Choroid plexus epithelial cell (primary cell): Measurements from ENCODE around the gene FBXL17.

ENCODE experiments used
- DNase-seq: peaks from one replicate; pipeline ENCODE4 v3.0.0-alpha.2; 2010; ENCODE audit warnings: low read depth
- H3K4me3 ChIP-seq: 2 replicates; pipeline ENCODE4 v1.5.1; 2011; ENCODE audit warnings: low read depth, mild to moderate bottlenecking, control low read depth, low read length, moderate library complexity
- TF ChIP-seq, protein P1 (sequence below): conservative IDR thresholded peaks from 2 replicates; pipeline ENCODE4 v1.5.1; 2011; ENCODE audit warnings: low read depth, mild to moderate bottlenecking, control low read depth, inconsistent platforms, low read length, moderate library complexity

The FBXL17 gene

DNA sequence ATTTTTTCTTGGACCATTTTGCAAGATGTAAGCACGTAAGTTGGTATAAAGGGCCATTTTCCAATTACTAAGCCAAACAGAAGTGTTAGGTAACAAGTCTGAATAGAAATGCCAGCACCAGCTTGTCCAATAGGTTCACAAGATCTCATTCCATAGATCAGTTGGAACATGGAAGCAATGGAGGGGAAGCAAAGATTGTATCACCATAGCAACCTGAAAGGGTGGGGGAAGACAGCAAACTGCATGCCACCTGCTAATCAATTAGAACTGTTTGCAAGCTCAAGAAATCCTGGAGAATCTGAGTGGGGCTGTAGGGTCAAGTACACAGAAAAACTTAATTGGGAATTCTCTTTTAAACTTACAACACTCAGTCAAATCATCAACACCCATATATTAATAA, 446.3 kb downstream of the FBXL17 start:
- no peak for DNase-seq
- H3K4me3 ChIP-seq: no peak overlapping the region
- TF ChIP-seq, protein P1, sequence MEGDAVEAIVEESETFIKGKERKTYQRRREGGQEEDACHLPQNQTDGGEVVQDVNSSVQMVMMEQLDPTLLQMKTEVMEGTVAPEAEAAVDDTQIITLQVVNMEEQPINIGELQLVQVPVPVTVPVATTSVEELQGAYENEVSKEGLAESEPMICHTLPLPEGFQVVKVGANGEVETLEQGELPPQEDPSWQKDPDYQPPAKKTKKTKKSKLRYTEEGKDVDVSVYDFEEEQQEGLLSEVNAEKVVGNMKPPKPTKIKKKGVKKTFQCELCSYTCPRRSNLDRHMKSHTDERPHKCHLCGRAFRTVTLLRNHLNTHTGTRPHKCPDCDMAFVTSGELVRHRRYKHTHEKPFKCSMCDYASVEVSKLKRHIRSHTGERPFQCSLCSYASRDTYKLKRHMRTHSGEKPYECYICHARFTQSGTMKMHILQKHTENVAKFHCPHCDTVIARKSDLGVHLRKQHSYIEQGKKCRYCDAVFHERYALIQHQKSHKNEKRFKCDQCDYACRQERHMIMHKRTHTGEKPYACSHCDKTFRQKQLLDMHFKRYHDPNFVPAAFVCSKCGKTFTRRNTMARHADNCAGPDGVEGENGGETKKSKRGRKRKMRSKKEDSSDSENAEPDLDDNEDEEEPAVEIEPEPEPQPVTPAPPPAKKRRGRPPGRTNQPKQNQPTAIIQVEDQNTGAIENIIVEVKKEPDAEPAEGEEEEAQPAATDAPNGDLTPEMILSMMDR: no peak

DNA sequence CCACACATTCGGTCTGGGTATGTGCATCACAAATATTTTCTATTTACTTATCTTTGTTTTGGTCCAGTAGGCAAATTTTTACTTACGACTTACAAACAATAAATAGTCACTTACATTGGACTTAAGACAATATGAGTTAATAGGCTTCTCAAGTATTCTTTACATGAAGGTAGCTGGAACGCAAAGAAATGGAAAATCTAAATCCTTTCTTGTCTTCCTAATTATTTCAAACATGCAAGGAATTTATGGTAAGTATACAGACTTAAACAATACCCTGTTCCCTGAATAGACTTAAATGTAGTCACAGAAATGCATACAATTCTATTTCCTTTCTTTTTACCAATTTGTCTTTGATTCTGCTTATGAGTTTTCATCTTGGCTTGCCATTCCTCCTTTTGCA, 448.6 kb downstream of the FBXL17 start:
- DNase-seq: no peak
- TF ChIP-seq, protein P1: no peak

DNA sequence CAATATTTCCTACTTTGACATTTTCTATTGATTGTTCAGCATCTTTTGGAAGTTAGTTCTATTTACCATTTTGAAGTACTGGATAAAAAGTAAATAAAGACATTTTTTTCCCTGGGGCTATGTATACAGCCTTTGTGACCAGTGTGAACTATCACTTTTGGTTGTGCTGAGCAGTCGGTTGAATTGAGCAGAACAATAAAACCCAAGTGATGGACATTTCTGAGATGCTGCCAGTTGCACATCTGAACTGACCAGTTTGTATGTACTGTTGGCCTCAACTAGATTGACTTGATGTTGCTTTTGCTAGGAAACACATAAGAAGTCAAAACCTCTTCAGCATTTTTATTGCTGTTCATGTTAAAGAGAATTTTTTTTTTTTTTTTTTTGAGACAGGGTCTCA, 451.0 kb downstream of the FBXL17 start:
- TF ChIP-seq, protein P1: no peak
- H3K4me3 ChIP-seq: no peak overlapping the region
- no peak for DNase-seq

More for the DNA sequence above, 448.6 kb downstream of the FBXL17 start:
- H3K4me3 ChIP-seq: no peak overlapping the region

DNA sequence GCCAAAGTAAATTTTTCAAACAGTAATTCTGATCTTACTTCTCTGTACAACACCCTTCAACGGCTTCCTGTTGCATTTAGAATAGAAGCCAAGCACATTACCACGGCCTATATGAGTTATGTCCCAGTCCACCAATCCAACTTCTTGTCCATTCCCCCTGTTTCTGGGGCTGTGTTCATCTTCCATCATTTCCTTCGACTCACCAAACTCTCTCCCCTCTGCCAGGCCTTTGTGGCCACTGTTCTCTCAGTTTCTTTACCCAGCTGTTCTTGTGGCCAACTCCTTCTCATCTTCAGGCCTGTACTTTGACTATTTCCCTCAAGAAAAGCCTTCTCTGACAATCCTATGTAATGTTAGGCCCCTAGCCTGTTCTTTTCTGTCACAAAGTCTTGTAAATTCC, 451.8 kb downstream of the FBXL17 start:
- no peak overlapping the region for H3K4me3 ChIP-seq
- TF ChIP-seq, protein P1: no peak
- no peak for DNase-seq

DNA sequence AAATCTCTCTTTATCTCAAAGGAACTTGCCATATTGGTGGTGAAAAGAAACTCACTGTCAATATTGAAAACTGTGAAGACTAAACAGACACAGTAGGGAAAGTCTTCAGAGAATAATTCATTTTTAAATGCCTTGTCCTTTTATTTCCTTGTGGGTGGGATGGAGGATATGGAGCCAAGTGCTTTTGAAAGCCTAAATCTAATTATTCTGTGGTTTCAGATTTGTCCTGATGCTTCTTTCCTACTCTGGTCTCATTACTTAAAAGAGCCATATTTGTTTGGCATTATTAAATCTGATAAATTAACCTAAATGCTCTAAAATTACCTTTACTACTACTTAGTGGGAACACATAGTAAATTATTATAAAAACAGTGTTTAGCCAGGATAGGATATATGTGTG, 452.8 kb downstream of the FBXL17 start:
- H3K4me3 ChIP-seq: no peak overlapping the region
- no peak for DNase-seq
- TF ChIP-seq, protein P1: no peak

DNA sequence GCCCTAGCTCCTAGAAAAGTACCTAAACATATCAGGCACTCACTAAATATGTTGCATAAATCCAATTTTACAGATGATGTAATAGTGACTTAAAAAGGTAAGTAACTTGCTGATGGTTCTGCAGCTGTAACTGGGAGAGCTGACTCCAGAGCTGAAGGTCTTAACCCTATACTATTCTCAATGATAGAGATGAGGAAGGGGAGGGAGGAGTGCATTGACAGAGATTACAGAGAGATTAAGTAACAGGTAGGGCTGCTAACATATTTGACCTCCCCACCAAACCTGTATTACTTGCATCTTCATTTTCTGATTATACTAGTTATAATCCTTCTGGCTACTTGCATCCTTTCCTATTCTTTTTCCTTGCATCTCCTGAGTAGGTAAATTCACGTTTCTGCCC, 455.8 kb downstream of the FBXL17 start:
- TF ChIP-seq, protein P1: no peak
- DNase-seq: no peak
- no peak overlapping the region for H3K4me3 ChIP-seq

DNA sequence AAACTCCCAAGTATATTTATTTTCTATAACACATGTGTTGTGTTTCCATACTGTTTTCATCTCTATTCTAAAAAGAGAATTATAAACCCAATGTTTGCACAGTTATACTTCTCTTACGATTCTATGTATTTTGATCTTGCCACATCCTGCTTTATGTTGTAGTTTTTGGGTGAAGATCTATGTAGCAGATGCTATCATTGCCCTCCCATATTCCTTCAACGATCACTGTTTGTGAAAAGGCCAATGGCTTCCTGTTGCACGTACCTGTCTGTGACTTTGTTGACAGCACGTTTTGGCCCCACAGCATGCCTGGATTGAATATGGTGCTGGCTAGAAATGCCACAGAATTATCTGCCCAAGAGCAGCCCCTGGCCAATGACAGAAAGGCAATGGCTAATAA, 456.7 kb downstream of the FBXL17 start:
- no peak overlapping the region for H3K4me3 ChIP-seq
- TF ChIP-seq, protein P1: no peak
- DNase-seq: no peak
